ENCODE measurements around the gene MEGF8.

The MEGF8 gene

GRCh38 chr19:42288881-42289555 lies 36.4 kb upstream of the MEGF8 start:
- in situ Hi-C loops (cut with HindIII; ENCODE audit: low pct_unique_long_range_greater_than_20kb, low sequenced_read_pairs) = no loop called here
- TF ChIP-seq JUND (IDR thresholded peaks at IDR 0.05; ENCODE audit: low read depth) = no peak
- no peak for DNase-seq (ENCODE audit: low read depth in 1 of 2, low spot score in 1 of 2)

- DNase-seq (ENCODE audit: low read depth in 1 of 2, low spot score in 1 of 2) = no peak
- TF ChIP-seq JUND (IDR thresholded peaks at IDR 0.05; ENCODE audit: low read depth) = no peak
- in situ Hi-C loops (cut with HindIII; ENCODE audit: low pct_unique_long_range_greater_than_20kb, low sequenced_read_pairs) = no loop called here
These were observed 35.8 kb upstream of the MEGF8 start for GRCh38 chr19:42289556-42290041.

- TF ChIP-seq JUND (IDR thresholded peaks at IDR 0.05; ENCODE audit: low read depth) = no peak
- in situ Hi-C loops (cut with HindIII; ENCODE audit: low pct_unique_long_range_greater_than_20kb, low sequenced_read_pairs) = no loop called here
- DNase-seq (ENCODE audit: low read depth in 1 of 2, low spot score in 1 of 2) = no peak
These were observed 35.3 kb upstream of the MEGF8 start for GRCh38 chr19:42290136-42290522.

GRCh38 chr19:42290523-42291434 lies 34.7 kb upstream of the MEGF8 start:
- in situ Hi-C loops (cut with HindIII; ENCODE audit: low pct_unique_long_range_greater_than_20kb, low sequenced_read_pairs) = no loop called here
- no peak for TF ChIP-seq JUND (IDR thresholded peaks at IDR 0.05; ENCODE audit: low read depth)
- DNase-seq (ENCODE audit: low read depth in 1 of 2, low spot score in 1 of 2) = peak in 1 of 2 experiments; percentile 44

- in situ Hi-C loops (cut with HindIII; ENCODE audit: low pct_unique_long_range_greater_than_20kb, low sequenced_read_pairs) = no loop called here
- TF ChIP-seq JUND (IDR thresholded peaks at IDR 0.05; ENCODE audit: low read depth) = no peak
- DNase-seq (ENCODE audit: low read depth in 1 of 2, low spot score in 1 of 2) = peak in 1 of 2 experiments; percentile 77
These were observed 34.0 kb upstream of the MEGF8 start for GRCh38 chr19:42291435-42291810.

- in situ Hi-C loops (cut with HindIII; ENCODE audit: low pct_unique_long_range_greater_than_20kb, low sequenced_read_pairs) = no loop called here
- no peak for DNase-seq (ENCODE audit: low read depth in 1 of 2, low spot score in 1 of 2)
- TF ChIP-seq JUND (IDR thresholded peaks at IDR 0.05; ENCODE audit: low read depth) = no peak
These were observed 33.1 kb upstream of the MEGF8 start for GRCh38 chr19:42292042-42292960.

- in situ Hi-C loops (cut with HindIII; ENCODE audit: low pct_unique_long_range_greater_than_20kb, low sequenced_read_pairs) = no loop called here
- TF ChIP-seq JUND (IDR thresholded peaks at IDR 0.05; ENCODE audit: low read depth) = no peak
- no peak for DNase-seq (ENCODE audit: low read depth in 1 of 2, low spot score in 1 of 2)
These were observed 32.5 kb upstream of the MEGF8 start for GRCh38 chr19:42292963-42293362.

GRCh38 chr19:42293540-42293939 lies 31.9 kb upstream of the MEGF8 start:
- no peak for DNase-seq (ENCODE audit: low read depth in 1 of 2, low spot score in 1 of 2)
- in situ Hi-C loops (cut with HindIII; ENCODE audit: low pct_unique_long_range_greater_than_20kb, low sequenced_read_pairs) = no loop called here
- no peak for TF ChIP-seq JUND (IDR thresholded peaks at IDR 0.05; ENCODE audit: low read depth)

GRCh38 chr19:42293948-42294347 lies 31.5 kb upstream of the MEGF8 start:
- in situ Hi-C loops (cut with HindIII; ENCODE audit: low pct_unique_long_range_greater_than_20kb, low sequenced_read_pairs) = no loop called here

GRCh38 chr19:42294471-42295137 lies 30.8 kb upstream of the MEGF8 start:
- in situ Hi-C loops (cut with HindIII; ENCODE audit: low pct_unique_long_range_greater_than_20kb, low sequenced_read_pairs) = no loop called here

More at GRCh38 chr19:42293948-42294347, 31.5 kb upstream of the MEGF8 start:
- DNase-seq (ENCODE audit: low read depth in 1 of 2, low spot score in 1 of 2) = no peak
- TF ChIP-seq JUND (IDR thresholded peaks at IDR 0.05; ENCODE audit: low read depth) = no peak

GRCh38 chr19:42295342-42295741 lies 30.1 kb upstream of the MEGF8 start:
- in situ Hi-C loops (cut with HindIII; ENCODE audit: low pct_unique_long_range_greater_than_20kb, low sequenced_read_pairs) = no loop called here
- no peak for TF ChIP-seq JUND (IDR thresholded peaks at IDR 0.05; ENCODE audit: low read depth)
- DNase-seq (ENCODE audit: low read depth in 1 of 2, low spot score in 1 of 2) = no peak

More at GRCh38 chr19:42294471-42295137, 30.8 kb upstream of the MEGF8 start:
- no peak for TF ChIP-seq JUND (IDR thresholded peaks at IDR 0.05; ENCODE audit: low read depth)
- DNase-seq (ENCODE audit: low read depth in 1 of 2, low spot score in 1 of 2) = no peak
